HG02588 (cell line): Measurements from ENCODE around the gene SESN1.

Source experiments
- ATAC-seq: cut with Tn5 transposase; IDR thresholded peaks from one replicate; pipeline ENCODE4 v1.9.1; 2021; ENCODE audit warnings: mild to moderate bottlenecking, moderate library complexity; ENCODE audit not compliant: unreplicated experiment

The SESN1 gene

GRCh38 chr6:108941859-108942258 lies 152.8 kb downstream of the SESN1 start:
- ATAC-seq = no peak

- ATAC-seq = no peak
Measured at GRCh38 chr6:108941281-108941680, 153.4 kb downstream of the SESN1 start.

DNA sequence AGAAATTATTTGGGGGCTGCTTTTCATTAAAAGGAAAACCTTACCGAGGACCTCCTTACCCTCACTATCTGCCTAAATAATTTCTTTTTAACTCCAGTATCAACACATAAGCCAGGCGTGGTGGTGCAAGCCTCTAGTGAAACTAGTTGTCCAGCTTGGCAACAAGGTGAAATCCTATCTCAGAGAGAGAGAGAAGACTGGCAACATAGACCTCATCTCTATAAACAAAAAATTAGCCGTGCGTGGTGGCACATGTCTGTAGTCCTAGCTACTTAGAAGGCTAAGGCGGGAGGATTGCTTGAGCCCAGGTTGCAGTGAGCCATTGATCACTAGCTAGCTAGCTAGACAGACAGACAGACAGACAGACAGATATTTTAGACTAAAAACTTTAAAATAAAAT lies 153.9 kb downstream of the SESN1 start:
- no peak for ATAC-seq

- no peak for ATAC-seq
Measured at GRCh38 chr6:108937170-108937569, 157.5 kb downstream of the SESN1 start.
